Liver (tissue), 9 donors: Measurements from ENCODE around the gene ANAPC4. TPM values are rescaled to one million over a fixed set of nuclear protein-coding genes. Genes with fewer than 3 reads are reported as not detected.

Experiments used
- DNase-seq: peaks from one replicate; pipeline ENCODE4 v3.0.0-alpha.2; 2017; ENCODE audit warnings: low spot score
- H3K27ac ChIP-seq, 2 donors: one replicate each; pipeline ENCODE4 v1.7.0; 2013; ENCODE audit warnings: inconsistent platforms in 2 of 2, low read length in 2 of 2, control low read depth in 1 of 2, low read depth in 1 of 2, mild to moderate bottlenecking in 1 of 2
- H3K27me3 ChIP-seq, 4 donors: one replicate each; pipeline versions ENCODE4 v1.6.1 to v1.7.0; 2013; ENCODE audit warnings: low read length in 3 of 4, inconsistent platforms in 1 of 4, mild to moderate bottlenecking in 1 of 4, moderate library complexity in 1 of 4; ENCODE audit not compliant: control insufficient read depth in 4 of 4, insufficient read depth in 4 of 4
- H3K36me3 ChIP-seq, 4 donors: one replicate each; pipeline versions ENCODE4 v1.6.1 to v1.7.0; 2013; ENCODE audit warnings: low read length in 3 of 4, mild to moderate bottlenecking in 3 of 4, low read depth in 1 of 4, moderate library complexity in 1 of 4; ENCODE audit not compliant: control insufficient read depth in 4 of 4, insufficient read depth in 3 of 4
- H3K4me1 ChIP-seq, 4 donors: one replicate each; pipeline versions ENCODE4 v1.6.1 to v1.7.0; 2013; ENCODE audit warnings: low read length in 3 of 4, mild to moderate bottlenecking in 3 of 4, moderate library complexity in 1 of 4; ENCODE audit not compliant: control insufficient read depth in 4 of 4, insufficient read depth in 4 of 4
- H3K4me3 ChIP-seq, 3 donors: one replicate each; pipeline versions ENCODE4 v1.6.1 to v1.7.0; 2013; ENCODE audit warnings: low read length in 3 of 3, control low read depth in 1 of 3, low read depth in 1 of 3, mild to moderate bottlenecking in 1 of 3
- H3K9ac ChIP-seq, 2 donors: one replicate each; pipeline ENCODE4 v1.7.0; 2013; ENCODE audit warnings: low read length in 2 of 2, mild to moderate bottlenecking in 2 of 2, moderate library complexity in 2 of 2, control low read depth in 1 of 2, low read depth in 1 of 2
- H3K9me3 ChIP-seq, 4 donors: one replicate each; pipeline versions ENCODE4 v1.6.1 to v1.7.0; 2013; ENCODE audit warnings: low read length in 3 of 4; ENCODE audit not compliant: control insufficient read depth in 4 of 4
- ATF3 ChIP-seq: IDR thresholded peaks from 2 replicates; pipeline ENCODE4 v1.6.1; 2016; ENCODE audit warnings: antibody characterized with exemption
- CTCF ChIP-seq: fragments of 150-350 bp; IDR thresholded peaks from 2 replicates; pipeline ENCODE4 v1.5.1; 2017; ENCODE audit warnings: improper control_type of control experiment, low read depth, low read length; ENCODE audit not compliant: missing input control
- FOXA1 ChIP-seq: IDR thresholded peaks from 2 replicates; pipeline ENCODE4 v1.6.1; 2016; ENCODE audit warnings: antibody characterized with exemption
- FOXA2 ChIP-seq: IDR thresholded peaks from 2 replicates; pipeline ENCODE4 v1.6.1; 2016; ENCODE audit warnings: antibody characterized with exemption
- GABPA ChIP-seq, 2 donors: IDR thresholded peaks in 1 of 2; conservative IDR thresholded peaks in 1 of 2; 2 replicates each; pipeline ENCODE4 v1.6.1; 2016; ENCODE audit warnings: antibody characterized with exemption in 2 of 2, mild to moderate bottlenecking in 1 of 2, moderate library complexity in 1 of 2
- HNF4A ChIP-seq, 2 donors: conservative IDR thresholded peaks; 2 replicates each; pipeline ENCODE4 v1.6.1; 2016; ENCODE audit warnings: antibody characterized with exemption in 2 of 2, mild to moderate bottlenecking in 2 of 2
- HNF4G ChIP-seq: IDR thresholded peaks from 2 replicates; pipeline ENCODE4 v1.6.1; 2016; ENCODE audit warnings: antibody characterized with exemption
- JUND ChIP-seq, 2 donors: IDR thresholded peaks; 2 replicates each; pipeline ENCODE4 v1.6.1; 2016; ENCODE audit warnings: antibody characterized with exemption in 2 of 2
- MAX ChIP-seq: IDR thresholded peaks from 2 replicates; pipeline ENCODE4 v1.6.1; 2016; ENCODE audit warnings: antibody characterized with exemption
- NR2F2 ChIP-seq: IDR thresholded peaks from 2 replicates; pipeline ENCODE4 v1.6.1; 2016; ENCODE audit warnings: antibody characterized with exemption
- RAD21 ChIP-seq, 2 donors: IDR thresholded peaks; 2 replicates each; pipeline ENCODE4 v1.6.1; 2016; ENCODE audit warnings: antibody characterized with exemption in 2 of 2, mild to moderate bottlenecking in 2 of 2
- RXRA ChIP-seq, 2 donors: IDR thresholded peaks; 2 replicates each; pipeline ENCODE4 v1.6.1; 2017 to 2018; ENCODE audit warnings: antibody characterized with exemption in 2 of 2, mild to moderate bottlenecking in 1 of 2
- SP1 ChIP-seq: IDR thresholded peaks from 2 replicates; pipeline ENCODE4 v1.6.1; 2018; ENCODE audit warnings: antibody characterized with exemption, mild to moderate bottlenecking
- TAF1 ChIP-seq: conservative IDR thresholded peaks from 2 replicates; pipeline ENCODE4 v1.6.1; 2016; ENCODE audit warnings: antibody characterized with exemption, mild to moderate bottlenecking
- YY1 ChIP-seq: IDR thresholded peaks from 2 replicates; pipeline ENCODE4 v1.6.1; 2016; ENCODE audit warnings: antibody characterized with exemption, mild to moderate bottlenecking
- WGBS: extraction: QIAGEN DNeasy Blood & Tissue Kit; methylation state at CpG from one replicate; pipeline ENCODE4 v1.1.7; 2013; 5-methylcytosine and 5-hydroxymethylcytosine counted together
- polyA plus RNA-seq, 2 donors: library from polyadenylated mRNA; stranded (reverse) in 1 of 2; unstranded in 1 of 2; fragments of 200-250 nt in 1 of 2; fragments of >200 nt in 1 of 2; fragmentation: Nextera tagmentation in 1 of 2; extraction: Ambion mirVana in 1 of 2; gene quantifications; one replicate each; pipeline versions ENCODE4 v1.2.1 to v1.2.3, GENCODE V29; 2013 to 2015
- total RNA-seq, 2 donors: library from RNA; depleted of rRNA; stranded (reverse); fragments of >200 nt; gene quantifications; one replicate each; pipeline ENCODE4 v1.2.3, GENCODE V29; 2014
- TF ChIP-seq, protein P1 (sequence below): IDR thresholded peaks from 2 replicates; pipeline ENCODE4 v1.6.1; 2016; ENCODE audit warnings: antibody characterized with exemption, mild to moderate bottlenecking
- donor health status: healthy.
- donor health status: healthy.
- donor health status: healthy.
- donor health status: healthy.
- donor health status: healthy.

The ANAPC4 gene
- total and polyA plus RNA-seq, 4 donors: 5.7 to 17.3 (median 11.0) TPM

GRCh38 chr4:25423548-25423947, 46.5 kb downstream of the ANAPC4 start:
- WGBS: 95% methylated on average over 1 of the region's 1 CpG

DNA sequence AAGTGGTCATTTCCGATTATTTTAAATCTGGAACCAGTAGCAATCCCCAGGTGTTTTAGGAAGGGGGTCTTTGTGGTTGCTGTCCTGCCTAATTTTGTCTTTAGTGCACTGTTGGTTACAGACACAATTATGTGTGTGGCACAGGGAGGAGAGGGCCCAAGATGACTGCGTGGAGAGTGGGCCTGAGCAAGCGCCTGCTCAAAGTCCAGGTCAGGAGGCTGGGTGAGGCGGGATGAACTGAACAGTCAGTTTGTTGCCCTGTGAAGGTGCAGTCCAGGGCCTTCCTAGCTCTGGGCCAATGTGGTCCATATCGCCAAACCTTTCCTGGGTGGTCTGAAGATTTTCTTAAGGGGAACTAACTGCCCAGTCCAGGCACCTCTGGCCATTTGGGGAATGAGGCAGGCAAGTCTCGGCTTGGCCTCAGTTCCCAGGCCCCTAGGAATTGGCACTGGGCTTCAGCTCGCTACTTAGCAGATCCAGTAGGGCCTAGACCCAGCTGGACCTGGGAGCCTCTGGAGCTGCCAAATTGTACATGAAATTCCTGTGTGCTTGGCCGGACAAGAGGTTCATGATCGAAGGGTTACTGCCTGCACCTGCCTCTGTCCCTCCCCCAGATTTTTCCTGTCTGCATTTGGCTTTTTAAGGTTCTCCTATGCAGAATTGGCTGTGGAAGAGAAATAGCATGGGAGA, 47.6 kb downstream of the ANAPC4 start:
- no peaks in the 10 kb centered on the region for H3K9me3 ChIP-seq
- DNase-seq: no peak
- H3K27me3 ChIP-seq: no peaks in the 10 kb centered on the region
- peaks cover 3 to 18% (median 17%) of the 10 kb centered on the region in 4 donors for H3K4me1 ChIP-seq
- TF ChIP-seq TAF1: no peak
- peak in 1 of 2 donors; percentile 82 for TF ChIP-seq RXRA (IDR thresholded peaks at IDR 0.05)
- TF ChIP-seq HNF4A (conservative IDR thresholded peaks at IDR 0.05): peak; percentile 66 to 83
- WGBS: 43% methylated on average over 9 of the region's 9 CpGs
- peak overlapping the region; percentile 60 to 90 for H3K27ac ChIP-seq
- no peaks in the 10 kb centered on the region for H3K36me3 ChIP-seq
- no peak overlapping the region for H3K4me3 ChIP-seq
- H3K9ac ChIP-seq: no peak overlapping the region

More at GRCh38 chr4:25423548-25423947, 46.5 kb downstream of the ANAPC4 start:
- no peaks in the 10 kb centered on the region for H3K36me3 ChIP-seq
- H3K4me3 ChIP-seq: no peak overlapping the region
- H3K4me1 ChIP-seq: peaks cover 3 to 18% (median 17%) of the 10 kb centered on the region in 4 donors
- H3K27me3 ChIP-seq: no peaks in the 10 kb centered on the region
- H3K9me3 ChIP-seq: no peaks in the 10 kb centered on the region
- H3K27ac ChIP-seq: no peak overlapping the region
- TF ChIP-seq HNF4A (conservative IDR thresholded peaks at IDR 0.05): no peak
- no peak for TF ChIP-seq SP1
- no peak for TF ChIP-seq MAX
- no peak for TF ChIP-seq TAF1
- no peak for TF ChIP-seq RAD21 (IDR thresholded peaks at IDR 0.05)
- TF ChIP-seq YY1: no peak
- no peak for TF ChIP-seq FOXA1
- no peak for TF ChIP-seq HNF4G
- TF ChIP-seq GABPA (IDR thresholded peaks at IDR 0.05 in 1 of 2, conservative IDR thresholded peaks at IDR 0.05 in 1 of 2): no peak
- DNase-seq: no peak
- H3K9ac ChIP-seq: no peak overlapping the region

DNA sequence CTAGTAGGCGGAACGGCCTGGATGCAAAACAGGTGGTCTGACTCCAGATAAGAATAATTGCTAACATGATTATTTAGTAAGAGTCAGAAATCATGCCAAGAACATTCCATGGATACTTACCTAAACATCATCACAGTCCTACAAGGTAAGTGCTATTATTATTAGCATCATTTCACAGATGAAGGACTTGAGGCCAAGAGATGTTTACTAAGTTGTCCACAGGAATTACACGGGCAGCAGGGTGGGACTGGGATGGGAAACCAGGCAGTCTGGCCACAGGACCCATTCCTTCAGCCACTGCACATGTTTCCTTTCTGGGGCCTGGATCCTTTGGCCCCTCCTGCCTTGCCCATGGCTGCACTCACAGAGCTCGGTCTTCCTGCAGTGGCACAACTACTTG, 48.3 kb downstream of the ANAPC4 start:
- Histone ChIP-seq H3K4me3 (no peak overlapping the region), H3K9ac (no peak overlapping the region), H3K4me1 (peaks cover 3 to 18% (median 17%) of the 10 kb centered on the region in 4 donors), H3K27ac (no peak overlapping the region), H3K27me3 (no peaks in the 10 kb centered on the region), H3K9me3 (no peaks in the 10 kb centered on the region), H3K36me3 (no peaks in the 10 kb centered on the region)
- TF ChIP-seq SP1 (no peak), FOXA1 (no peak), TAF1 (no peak), CTCF (no peak), HNF4G (no peak), NR2F2 (no peak), RAD21 (IDR thresholded peaks at IDR 0.05) (no peak), JUND (IDR thresholded peaks at IDR 0.05) (no peak), RXRA (IDR thresholded peaks at IDR 0.05) (no peak), HNF4A (conservative IDR thresholded peaks at IDR 0.05) (no peak), ATF3 (no peak), GABPA (IDR thresholded peaks at IDR 0.05 in 1 of 2, conservative IDR thresholded peaks at IDR 0.05 in 1 of 2) (no peak), MAX (no peak), FOXA2 (no peak)
- TF ChIP-seq, protein P1, sequence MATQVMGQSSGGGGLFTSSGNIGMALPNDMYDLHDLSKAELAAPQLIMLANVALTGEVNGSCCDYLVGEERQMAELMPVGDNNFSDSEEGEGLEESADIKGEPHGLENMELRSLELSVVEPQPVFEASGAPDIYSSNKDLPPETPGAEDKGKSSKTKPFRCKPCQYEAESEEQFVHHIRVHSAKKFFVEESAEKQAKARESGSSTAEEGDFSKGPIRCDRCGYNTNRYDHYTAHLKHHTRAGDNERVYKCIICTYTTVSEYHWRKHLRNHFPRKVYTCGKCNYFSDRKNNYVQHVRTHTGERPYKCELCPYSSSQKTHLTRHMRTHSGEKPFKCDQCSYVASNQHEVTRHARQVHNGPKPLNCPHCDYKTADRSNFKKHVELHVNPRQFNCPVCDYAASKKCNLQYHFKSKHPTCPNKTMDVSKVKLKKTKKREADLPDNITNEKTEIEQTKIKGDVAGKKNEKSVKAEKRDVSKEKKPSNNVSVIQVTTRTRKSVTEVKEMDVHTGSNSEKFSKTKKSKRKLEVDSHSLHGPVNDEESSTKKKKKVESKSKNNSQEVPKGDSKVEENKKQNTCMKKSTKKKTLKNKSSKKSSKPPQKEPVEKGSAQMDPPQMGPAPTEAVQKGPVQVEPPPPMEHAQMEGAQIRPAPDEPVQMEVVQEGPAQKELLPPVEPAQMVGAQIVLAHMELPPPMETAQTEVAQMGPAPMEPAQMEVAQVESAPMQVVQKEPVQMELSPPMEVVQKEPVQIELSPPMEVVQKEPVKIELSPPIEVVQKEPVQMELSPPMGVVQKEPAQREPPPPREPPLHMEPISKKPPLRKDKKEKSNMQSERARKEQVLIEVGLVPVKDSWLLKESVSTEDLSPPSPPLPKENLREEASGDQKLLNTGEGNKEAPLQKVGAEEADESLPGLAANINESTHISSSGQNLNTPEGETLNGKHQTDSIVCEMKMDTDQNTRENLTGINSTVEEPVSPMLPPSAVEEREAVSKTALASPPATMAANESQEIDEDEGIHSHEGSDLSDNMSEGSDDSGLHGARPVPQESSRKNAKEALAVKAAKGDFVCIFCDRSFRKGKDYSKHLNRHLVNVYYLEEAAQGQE: no peak
- no peak for DNase-seq
- 83% methylated on average over 4 of the region's 4 CpGs for WGBS
